Astrocyte (in vitro differentiated cells and primary cell): ENCODE results near the gene NRAS.
"Not testable (repeated sequence)": the region's sequence is repeated elsewhere in the genome, so short reads cannot be mapped to it uniquely, and the experiment has no call there.

Experiments
- CTCF ChIP-seq: IDR thresholded peaks from 2 replicates; pipeline ENCODE4 v1.5.1; 2011; ENCODE audit warnings: low read depth, mild to moderate bottlenecking, inconsistent platforms, low read length, moderate library complexity; ENCODE audit not compliant: insufficient read depth
- EZH2 ChIP-seq: IDR thresholded peaks from 2 replicates; pipeline ENCODE4 v1.6.1; 2012; ENCODE audit warnings: mild to moderate bottlenecking, low read length, inconsistent platforms; ENCODE audit not compliant: insufficient read depth

- TF ChIP-seq CTCF, EZH2: not testable (repeated sequence)
Measured at GRCh38 chr1:114753702-114754101, 37.1 kb upstream of the NRAS start.
